ENCODE results near the gene TAAR2. TPM values are rescaled to one million over a fixed set of nuclear protein-coding genes. Genes with fewer than 3 reads are reported as not detected.

TAAR2 gene
- not detected in 2 replicates for total RNA-seq

DNA sequence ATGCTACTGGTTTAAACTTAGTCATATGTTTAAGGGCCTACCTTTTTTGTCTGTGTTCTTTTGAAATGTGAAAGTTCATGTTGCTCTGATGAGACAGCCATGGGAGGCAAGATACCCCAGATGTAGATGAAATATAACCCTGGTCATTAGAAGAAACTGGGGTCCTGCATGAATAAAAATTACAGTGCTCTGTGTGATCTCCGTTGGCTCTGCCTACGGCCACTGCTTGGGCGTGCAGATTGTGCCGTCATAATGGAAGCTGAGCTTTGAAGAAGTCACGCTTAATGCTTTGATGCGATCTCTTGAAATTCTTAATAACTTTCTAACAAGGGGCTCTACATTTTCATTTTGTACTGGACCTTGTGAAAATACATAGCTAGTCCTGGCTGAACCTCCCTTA lies at the start of gene TAAR2:
TSS of gene TAAR2 (minus strand) at position 101 of the 400 bp plus-strand sequence. CDS start at position 101, 0 bp downstream.

DNA sequence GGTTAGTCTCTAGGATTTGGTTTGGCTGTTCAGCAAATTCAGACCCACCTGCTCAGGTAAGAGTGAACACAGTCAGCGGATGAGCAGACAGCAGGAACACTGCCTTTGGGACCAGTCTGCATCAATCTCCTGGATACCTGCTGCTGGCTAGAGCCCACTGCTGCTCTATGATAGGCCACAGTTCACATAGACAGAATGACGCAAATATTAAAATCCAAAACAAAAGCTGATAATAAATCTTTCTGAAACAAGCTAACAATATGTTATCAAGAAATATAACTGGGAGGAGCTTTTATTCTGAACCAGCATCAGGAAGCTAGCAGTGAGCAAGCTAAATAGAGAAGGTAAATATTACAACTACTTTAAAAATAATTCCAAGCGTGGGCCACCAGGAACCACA lies 35.0 kb upstream of the TAAR2 start, which contains the start of gene TAAR1:
TSS of gene TAAR1 (minus strand) at position 101 of the 400 bp plus-strand sequence. CDS start 13,179 bp downstream, outside the sequence.

DNA sequence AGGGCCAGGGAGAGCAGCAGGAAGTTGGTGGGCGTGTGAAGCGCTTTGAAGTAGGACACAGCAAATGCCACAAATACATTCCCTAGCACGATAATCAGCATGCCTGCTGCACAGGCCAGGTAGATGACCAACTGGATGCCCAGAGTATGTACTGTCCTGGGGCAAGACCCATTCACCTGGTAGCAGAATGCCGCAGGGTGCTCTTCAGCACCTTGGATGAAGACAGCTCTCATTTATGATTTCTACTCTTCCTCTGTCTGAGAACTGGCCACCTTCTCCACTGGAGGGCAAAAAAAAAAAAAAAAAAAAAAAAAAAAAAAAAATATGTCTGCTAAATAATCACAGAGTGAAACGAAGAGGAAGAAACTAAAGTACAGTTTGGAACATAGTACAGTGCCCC lies 34.6 kb downstream of the TAAR2 start, which contains the start of gene TAAR5:
TSS of gene TAAR5 (minus strand) at position 288 of the 400 bp plus-strand sequence. CDS start at position 233, 55 bp downstream.

DNA sequence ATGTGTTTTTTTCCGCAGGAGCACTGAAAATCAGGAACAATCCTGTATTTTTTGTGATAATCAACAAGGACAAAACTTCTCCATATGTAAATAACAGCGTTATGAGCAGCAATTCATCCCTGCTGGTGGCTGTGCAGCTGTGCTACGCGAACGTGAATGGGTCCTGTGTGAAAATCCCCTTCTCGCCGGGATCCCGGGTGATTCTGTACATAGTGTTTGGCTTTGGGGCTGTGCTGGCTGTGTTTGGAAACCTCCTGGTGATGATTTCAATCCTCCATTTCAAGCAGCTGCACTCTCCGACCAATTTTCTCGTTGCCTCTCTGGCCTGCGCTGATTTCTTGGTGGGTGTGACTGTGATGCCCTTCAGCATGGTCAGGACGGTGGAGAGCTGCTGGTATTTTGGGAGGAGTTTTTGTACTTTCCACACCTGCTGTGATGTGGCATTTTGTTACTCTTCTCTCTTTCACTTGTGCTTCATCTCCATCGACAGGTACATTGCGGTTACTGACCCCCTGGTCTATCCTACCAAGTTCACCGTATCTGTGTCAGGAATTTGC lies 53.8 kb downstream of the TAAR2 start, which contains the start of gene TAAR6:
TSS of gene TAAR6 (plus strand) at position 102 of the 557 bp plus-strand sequence. CDS start at position 102, 0 bp downstream.

Other genes with a start within 250 kb of the TAAR2 start
- 13.8 and 14.6 TPM in 2 replicates for gene MOXD1, start 222.8 kb downstream of the TAAR2 start, total RNA-seq
- gene STX7, start 111.2 kb downstream of the TAAR2 start, total RNA-seq = 24.9 and 28.1 TPM in 2 replicates
- gene TAAR9, start 86.0 kb downstream of the TAAR2 start, total RNA-seq = not detected in 2 replicates
- gene TAAR8, start 71.6 kb downstream of the TAAR2 start, total RNA-seq = not detected in 2 replicates
- not detected in 2 replicates for gene TAAR6, start 54.0 kb downstream of the TAAR2 start, total RNA-seq
- gene TAAR5, start 34.5 kb downstream of the TAAR2 start, total RNA-seq = not detected in 2 replicates
- gene TAAR1, start 34.9 kb upstream of the TAAR2 start, total RNA-seq = not detected in 2 replicates
- gene VNN1, start 89.8 kb upstream of the TAAR2 start, total RNA-seq = under 0.01 TPM in 1 of 2 replicates, not detected in the other
- not detected in 2 replicates for gene VNN2, start 133.6 kb upstream of the TAAR2 start, total RNA-seq
- 3.6 and 3.9 TPM in 2 replicates for gene SLC18B1, start 174.4 kb upstream of the TAAR2 start, total RNA-seq
- 1,824 and 1,867 TPM in 2 replicates for gene RPS12, start 190.3 kb upstream of the TAAR2 start, total RNA-seq

Data from bronchus fibroblast of lung (primary cell).